Dermis microvascular lymphatic vessel endothelial cell (primary cell): ENCODE results near the gene ACAN. TPM values are rescaled to one million over a fixed set of nuclear protein-coding genes. Genes with fewer than 3 reads are reported as not detected.

Experiments
- DNase-seq, 2 donors: peaks; one replicate each; pipeline versions ENCODE4 v3.0.0 to v3.0.0-alpha.2; 2010; ENCODE audit warnings: low read depth in 2 of 2
- total RNA-seq: library from RNA; depleted of rRNA; stranded (reverse); fragments of >200 nt; gene quantifications from 2 replicates; pipeline ENCODE4 v1.2.1, GENCODE V29; 2014

ACAN gene
- total RNA-seq, 1 donor from 2014 or later, result not detected

- no peak for DNase-seq
Measured at GRCh38 chr15:88876573-88876972, 73.3 kb downstream of the ACAN start.

DNA sequence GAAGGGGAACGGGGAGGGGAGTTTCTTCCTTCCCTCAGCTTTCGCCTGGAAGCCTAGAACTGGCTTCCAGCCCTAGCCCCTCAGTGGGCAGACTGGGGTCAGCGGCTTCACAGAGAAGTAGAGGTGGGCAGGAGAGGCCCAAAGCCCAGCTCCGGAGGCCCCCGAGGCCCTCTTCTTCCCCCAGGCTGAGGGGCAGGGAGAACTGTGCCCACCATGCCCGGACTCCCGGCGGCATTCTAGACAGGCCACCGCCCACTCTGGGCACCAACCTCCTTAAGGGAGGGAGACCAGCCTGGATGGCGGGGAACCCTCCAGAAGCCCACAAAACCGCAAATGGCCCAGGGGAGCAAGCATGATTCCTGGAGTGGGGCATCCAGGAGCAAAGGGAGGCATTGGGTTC, 74.2 kb downstream of the ACAN start:
- DNase-seq, result no peak

- no peak for DNase-seq
Measured at GRCh38 chr15:88877906-88878305, 74.7 kb downstream of the ACAN start.

DNA sequence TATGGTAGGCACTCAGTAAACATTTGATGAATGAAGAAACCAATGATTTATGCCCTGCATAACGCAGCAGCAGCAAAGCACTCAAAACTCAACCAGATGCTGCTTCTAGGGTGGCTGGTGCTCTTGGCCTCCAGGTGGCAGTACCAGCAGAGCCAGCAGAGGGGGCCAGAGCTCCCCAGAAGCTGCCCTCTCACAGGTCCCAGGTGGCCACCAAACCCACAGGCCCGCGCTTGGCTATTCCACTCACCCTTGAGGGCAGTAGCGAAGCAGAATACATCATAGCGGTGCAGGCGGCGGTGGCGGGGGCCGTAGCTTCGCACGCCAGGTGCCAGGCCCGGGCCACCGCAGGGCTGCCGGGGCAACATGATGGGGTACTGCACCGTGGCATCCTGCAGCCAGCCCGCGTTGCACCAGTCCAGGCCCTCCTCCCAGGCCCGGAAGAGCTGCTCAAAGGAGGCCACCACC, 75.5 kb downstream of the ACAN start:
- DNase-seq, result peak in 1 of 2 donors; percentile 41

GRCh38 chr15:88880944-88881740, 77.9 kb downstream of the ACAN start:
- DNase-seq, result no peak

GRCh38 chr15:88881775-88882174, 78.5 kb downstream of the ACAN start:
- no peak for DNase-seq

DNA sequence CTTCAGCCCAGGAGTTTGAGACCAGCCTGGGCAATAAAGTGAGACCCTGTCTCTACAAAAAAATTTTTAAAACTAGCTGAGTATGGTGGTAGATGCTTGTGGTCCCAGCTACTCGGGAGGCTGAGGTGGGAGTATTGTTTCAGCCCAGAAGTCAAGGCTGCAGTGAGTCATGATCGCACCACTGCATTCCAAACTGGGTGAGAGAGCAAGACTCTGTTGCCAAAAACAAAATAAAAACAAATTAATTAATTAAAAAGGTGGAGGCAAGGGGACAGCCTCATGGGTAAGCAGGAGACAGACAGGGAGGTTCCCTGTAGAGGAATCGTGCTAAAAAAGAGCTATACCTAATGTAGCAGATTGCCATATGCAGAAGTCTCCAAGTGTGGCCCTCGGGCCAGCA, 79.5 kb downstream of the ACAN start:
- no peak for DNase-seq

DNA sequence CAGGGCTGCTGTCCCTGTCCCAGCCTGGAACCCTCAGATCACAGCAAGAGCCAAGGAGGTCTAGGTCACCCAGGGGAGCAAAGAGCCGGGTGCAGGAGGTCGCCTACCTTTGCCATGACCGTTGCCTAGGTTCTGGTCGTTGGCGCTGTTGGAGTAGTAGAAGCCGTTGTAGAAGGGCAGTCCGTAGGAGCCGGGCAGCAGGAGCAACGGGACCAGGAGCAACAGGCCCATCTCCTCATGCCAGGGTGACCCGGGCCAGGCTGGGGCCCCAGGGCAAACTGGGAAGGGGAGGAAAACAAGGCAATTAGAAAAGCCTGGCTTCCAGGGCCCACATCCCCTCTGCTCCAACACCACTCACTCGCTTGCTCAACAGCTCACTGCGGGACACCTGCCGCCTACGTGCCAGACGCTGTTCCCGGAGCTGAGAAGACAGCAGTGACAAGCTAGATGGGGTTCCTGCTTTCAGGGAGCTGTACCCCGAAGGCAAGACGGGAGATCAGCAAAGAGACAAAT, 83.9 kb downstream of the ACAN start:
- no peak for DNase-seq

DNA sequence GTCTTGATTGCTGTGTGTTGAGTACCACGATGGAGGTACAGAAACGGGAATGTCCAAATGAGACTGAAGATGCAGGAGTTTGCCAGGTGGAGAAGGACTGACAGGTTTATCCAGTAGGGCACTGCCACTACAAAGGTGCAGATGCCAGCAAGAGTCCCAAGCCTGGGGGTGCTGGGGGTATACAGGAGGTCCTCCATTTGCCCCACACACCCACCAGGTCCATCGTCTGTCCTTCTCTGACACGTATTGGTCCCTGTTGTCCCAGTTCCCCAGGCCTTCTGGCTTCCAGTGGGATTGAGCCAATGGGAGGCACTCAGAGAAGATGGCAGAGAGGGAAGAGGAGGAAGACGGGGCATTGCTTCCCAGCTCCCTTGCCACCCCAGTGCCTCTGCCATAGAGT, 85.5 kb downstream of the ACAN start:
- DNase-seq, result no peak

DNA sequence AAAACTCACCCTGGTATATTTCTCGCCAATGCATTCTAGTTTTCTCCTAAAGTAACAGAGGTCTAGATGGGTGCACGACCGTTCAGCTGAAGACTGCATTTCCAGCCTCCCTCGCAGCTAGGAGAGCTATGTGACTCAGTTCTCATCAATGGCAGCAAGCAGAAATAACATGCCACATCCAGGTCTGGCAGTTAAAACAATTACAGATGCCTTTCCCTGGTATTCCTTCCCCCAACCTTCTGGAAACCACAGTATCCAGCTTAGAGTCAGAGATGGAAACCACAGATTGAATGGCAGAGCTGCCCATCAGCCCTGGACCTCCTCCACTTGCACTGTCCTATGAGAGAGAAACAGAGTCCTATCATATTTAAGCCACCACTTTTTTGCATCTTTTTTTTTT, 87.3 kb downstream of the ACAN start:
- no peak for DNase-seq

- no peak for DNase-seq
Measured at GRCh38 chr15:88891540-88892254, 88.5 kb downstream of the ACAN start.

DNA sequence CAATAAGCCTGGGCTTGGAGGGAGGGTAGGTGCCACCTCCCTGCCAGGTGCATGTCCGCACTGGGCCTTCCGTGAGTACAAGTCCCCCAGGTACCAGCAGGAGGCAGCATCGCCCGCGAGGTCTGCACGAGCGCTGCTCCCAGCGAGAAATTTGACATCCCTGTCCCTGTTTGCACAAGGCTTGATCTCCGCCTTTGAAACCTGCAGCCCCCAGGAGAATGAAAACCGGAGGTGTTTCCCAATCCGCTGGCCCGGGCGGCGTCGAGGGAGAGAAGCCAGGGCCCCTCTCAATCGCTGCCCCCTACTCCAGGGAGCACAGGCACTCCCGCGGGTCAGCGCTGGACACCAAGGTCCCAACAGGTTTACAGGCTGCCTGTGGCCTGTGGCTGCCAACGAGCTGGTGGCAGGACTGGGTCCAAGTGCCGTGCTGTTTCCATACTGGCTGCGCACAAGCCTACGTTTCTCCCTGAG, 91.1 kb downstream of the ACAN start:
- DNase-seq, result peak; percentile 51 to 70

GRCh38 chr15:88894819-88895767, 91.9 kb downstream of the ACAN start, which contains the start of gene HAPLN3:
Gene HAPLN3, minus strand, starts transcription at chr15:88895544. Its CDS starts 8,246 bp downstream, at chr15:88887298.
- DNase-seq, result peak in 1 of 2 donors; percentile 65

DNA sequence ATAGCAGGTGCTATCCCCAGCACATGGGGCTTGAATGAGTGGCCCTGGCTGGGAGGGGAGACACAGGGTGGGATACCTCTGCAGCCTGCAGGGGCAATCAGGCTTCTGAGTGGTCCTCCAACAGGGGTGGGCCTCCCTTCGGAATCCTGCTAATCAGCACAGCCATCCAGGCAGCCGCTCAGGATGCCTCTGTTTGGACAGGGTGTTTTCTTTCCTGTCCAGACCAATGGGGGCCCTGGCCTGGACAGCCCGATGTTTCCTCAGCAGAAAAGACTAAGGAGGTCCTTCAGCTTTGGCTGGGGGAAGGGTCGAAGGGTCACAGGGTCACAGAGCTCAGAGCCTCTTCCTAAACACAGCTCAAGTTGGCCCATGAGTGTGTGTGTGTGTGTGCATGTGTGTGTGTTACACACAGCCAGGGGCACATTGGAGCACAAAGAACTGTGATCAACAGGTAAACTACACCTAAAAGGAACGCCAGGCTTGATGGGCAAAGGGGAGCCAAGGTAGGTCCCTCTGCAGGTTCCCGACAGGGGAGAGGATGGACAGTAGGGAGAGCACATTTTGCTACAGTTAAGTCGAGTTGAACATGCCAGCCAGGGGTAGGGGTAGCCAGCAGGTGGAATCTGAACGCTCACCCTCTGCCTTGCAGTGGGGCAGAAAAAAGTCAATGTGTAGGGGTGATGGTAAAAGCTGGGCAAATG, 93.2 kb downstream of the ACAN start:
- peak; percentile 57 to 94 for DNase-seq

DNA sequence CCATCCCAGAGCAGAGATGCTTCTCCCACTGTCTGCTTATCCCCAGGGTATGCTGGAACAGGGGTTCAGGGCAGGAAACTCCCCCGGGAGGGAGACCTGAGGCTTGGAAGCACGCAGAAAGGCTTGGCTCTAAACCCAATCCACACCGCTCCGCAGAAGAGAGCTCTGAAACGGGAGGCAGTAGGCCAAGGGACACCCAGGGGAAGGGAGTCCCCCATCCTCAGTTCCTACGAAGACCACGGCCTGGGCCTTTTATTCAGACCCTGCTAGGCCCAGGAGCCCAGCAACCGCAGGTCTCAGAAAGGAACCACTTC, 93.9 kb downstream of the ACAN start:
- peak in 1 of 2 donors; percentile 9 for DNase-seq

DNA sequence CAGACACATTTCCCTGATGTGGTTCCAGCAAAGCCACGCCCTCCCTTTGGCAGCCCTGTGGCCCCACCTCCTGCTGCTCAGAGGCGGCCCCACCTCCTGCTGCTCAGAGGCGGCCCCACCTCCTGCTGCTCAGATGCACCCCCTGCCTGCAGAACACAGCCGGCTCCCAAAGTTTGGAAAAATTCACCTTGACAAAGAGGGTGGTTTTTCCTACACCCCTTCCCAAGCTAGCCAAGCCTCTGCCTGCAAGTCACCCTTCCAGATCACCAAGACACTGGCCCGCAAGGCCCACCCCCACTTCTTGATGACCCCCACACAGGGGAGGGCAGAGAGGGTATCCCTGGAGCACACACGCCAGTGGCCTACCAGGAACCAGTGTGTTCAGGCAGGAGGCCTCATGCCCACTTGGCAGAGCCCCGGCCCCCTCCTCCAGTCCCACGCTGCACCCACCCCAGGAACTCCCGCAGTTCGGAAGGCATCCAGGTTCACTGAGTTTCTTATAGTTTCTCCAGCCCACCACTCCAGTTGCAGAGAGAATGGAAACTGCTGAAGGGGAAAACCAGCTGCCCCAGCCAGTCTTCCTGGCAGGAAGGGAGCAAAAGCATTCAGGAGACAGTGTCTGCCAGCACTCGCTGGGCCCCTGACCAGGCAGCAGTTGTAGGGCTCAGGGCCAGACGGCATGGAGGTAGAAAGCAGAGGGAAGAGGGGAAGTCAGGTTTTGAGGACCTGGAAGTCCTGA, 94.4 kb downstream of the ACAN start:
- DNase-seq, result peak; percentile 51 to 89

DNA sequence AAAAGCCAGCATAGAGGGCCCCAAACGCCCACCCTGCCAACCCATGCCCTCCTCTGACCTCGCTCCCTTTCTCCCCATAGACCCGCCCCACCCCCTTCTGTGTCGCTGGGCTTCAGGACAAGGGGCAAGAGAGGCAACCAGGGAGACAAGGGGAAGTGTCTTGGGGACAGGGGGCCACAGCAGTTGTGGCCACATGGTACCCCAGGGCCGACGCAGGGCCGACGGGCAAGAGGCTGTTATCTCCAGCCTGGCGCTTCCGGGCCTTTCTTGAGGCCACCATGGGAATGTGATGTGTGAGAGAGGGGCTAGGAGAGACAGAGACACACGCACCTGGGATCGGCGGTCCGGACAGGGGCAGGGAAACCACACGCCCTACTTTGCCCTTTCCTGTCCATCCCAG, 95.5 kb downstream of the ACAN start:
- DNase-seq, result no peak

- DNase-seq, result no peak
Measured at GRCh38 chr15:88899251-88899650, 96.0 kb downstream of the ACAN start.

DNA sequence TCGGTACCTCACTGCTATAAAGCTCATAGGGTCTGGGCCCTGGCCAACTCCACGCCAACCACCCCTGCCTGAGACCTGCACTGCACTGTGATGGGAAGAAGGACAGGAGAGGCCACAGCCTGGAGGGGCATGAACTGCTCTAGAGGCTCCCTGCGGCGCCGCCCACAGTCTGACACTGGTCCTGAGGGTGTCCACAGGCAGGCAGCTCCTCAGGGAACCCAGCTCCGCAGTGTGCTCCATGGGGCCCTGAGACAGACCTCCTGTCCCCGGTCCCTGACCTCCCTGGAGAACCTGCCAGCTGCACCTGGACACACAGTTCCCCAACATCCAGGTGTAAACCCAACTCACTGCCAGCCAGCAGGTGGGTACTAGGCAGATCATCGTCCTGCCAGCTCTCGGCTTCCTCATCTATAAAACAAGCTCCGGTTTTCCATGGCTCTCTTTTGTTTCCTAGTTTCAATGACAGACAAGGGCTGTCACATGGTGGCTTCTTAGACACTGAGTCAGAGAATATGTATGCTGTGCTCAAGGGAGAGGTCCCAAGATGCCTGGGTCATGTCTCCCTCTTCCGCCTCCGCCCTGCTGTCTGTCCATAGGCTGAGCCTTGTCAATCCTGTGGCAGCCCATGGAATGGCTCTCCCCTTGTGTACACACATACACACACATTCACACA, 97.2 kb downstream of the ACAN start:
- DNase-seq, result peak in 1 of 2 donors; percentile 59
